HepG2 (cell line): ENCODE results near the gene TAOK3. TPM values are rescaled to one million over a fixed set of nuclear protein-coding genes. Genes with fewer than 3 reads are reported as not detected.

Source experiments
- ATAC-seq: fragments of 200-7000 bp; cut with Tn5 transposase; 3 replicates; pipeline ENCODE4 v1.9.1; 2020; ENCODE audit warnings: mild to moderate bottlenecking, moderate library complexity
- BruUV-seq: library from RNA; stranded (reverse); fragments of 400-500 nt; replicated peaks from 2 replicates; lab custom pipeline; 2021; lab: Mats Ljungman, UMichigan
- CTCF ChIA-PET: fragments of 300-600 bp; formaldehyde crosslinking; extraction: SDS; loops from one replicate; lab custom pipeline; 2021; ENCODE audit warnings: low total read pairs, inconsistent platforms, low intra/inter-chr PET ratio; lab: Yijun Ruan, JAX
- POLR2A ChIA-PET: fragments of 350-600 bp; sonication (Branson Sonifier 250); formaldehyde crosslinking; loops from one replicate; lab custom pipeline; 2020; ENCODE audit warnings: antibody characterized with exemption, inconsistent platforms; lab: Yijun Ruan, JAX
- DNase-seq: peaks from one replicate; pipeline ENCODE4 v3.0.0-alpha.2; 2015; ENCODE audit warnings: low spot score
- FAIRE-seq: peaks from 3 replicates; lab custom pipeline; 2011; peaks lifted over from hg19 to GRCh38; lab: Jason Lieb, UNC
- H2AFZ ChIP-seq: one replicate; pipeline ENCODE4 v1.6.1; 2011; ENCODE audit warnings: low read length, inconsistent platforms
- H3K27ac ChIP-seq: fragments of 300-600 bp; 3 replicates; pipeline ENCODE4 v1.8.0; 2011; ENCODE audit warnings: mixed run types, mild to moderate bottlenecking, mixed read lengths, low read length, inconsistent platforms; ENCODE audit not compliant: insufficient read depth; ENCODE audit errors: extremely low read length
- H3K27me3 ChIP-seq, 2 experiments: fragments of 200-600 bp in 1 of 2; 2 replicates in 1 of 2; 3 replicates in 1 of 2; pipeline versions ENCODE4 v1.6.0 to v1.8.0; 2011; ENCODE audit warnings: low read length in 2 of 2, mild to moderate bottlenecking in 2 of 2, moderate library complexity in 2 of 2, inconsistent platforms in 1 of 2; ENCODE audit not compliant: insufficient read depth in 2 of 2, control insufficient read depth in 1 of 2
- H3K36me3 ChIP-seq, 2 experiments: fragments of 200-600 bp in 1 of 2; replicated peaks in 1 of 2; 2 replicates in 1 of 2; 3 replicates in 1 of 2; pipeline versions ENCODE4 v1.5.1 to v1.8.0; 2011; ENCODE audit warnings: low read length in 2 of 2, inconsistent platforms in 1 of 2; ENCODE audit not compliant: insufficient read depth in 2 of 2, control insufficient read depth in 1 of 2
- H3K4me1 ChIP-seq: 2 replicates; pipeline ENCODE4 v1.5.1; 2012; ENCODE audit warnings: low read length, inconsistent platforms; ENCODE audit not compliant: insufficient read depth
- H3K4me2 ChIP-seq: 2 replicates; pipeline ENCODE4 v1.6.0; 2011; ENCODE audit warnings: low read depth, low read length, inconsistent platforms
- H3K4me3 ChIP-seq, 3 experiments: fragments of 200-600 bp in 1 of 3; sonication (generic), shearing (Covaris generic) in 1 of 3; replicated peaks in 1 of 3; 2 replicates each; pipeline ENCODE4 v1.5.1; 2011 to 2016; ENCODE audit warnings: low read length in 3 of 3, inconsistent platforms in 2 of 3, low read depth in 2 of 3, mild to moderate bottlenecking in 2 of 3, control low read depth in 1 of 3, mixed read lengths in 1 of 3; ENCODE audit not compliant: insufficient read depth in 1 of 3
- H3K79me2 ChIP-seq: one replicate; pipeline ENCODE4 v1.6.1; 2011; ENCODE audit warnings: low read length, inconsistent platforms; ENCODE audit not compliant: insufficient read depth
- H3K9ac ChIP-seq: 2 replicates; pipeline ENCODE4 v1.6.0; 2011; ENCODE audit warnings: mild to moderate bottlenecking, low read depth, low read length, inconsistent platforms; ENCODE audit not compliant: insufficient read depth
- H3K9me3 ChIP-seq: 2 replicates; pipeline ENCODE4 v1.5.1; 2012; ENCODE audit warnings: mild to moderate bottlenecking, low read length
- H4K20me1 ChIP-seq: 2 replicates; pipeline ENCODE4 v1.6.0; 2011; ENCODE audit warnings: inconsistent platforms, mild to moderate bottlenecking, low read length, moderate library complexity; ENCODE audit not compliant: insufficient read depth
- DMAP1 ChIP-seq: IDR thresholded peaks from 2 replicates; pipeline ENCODE4 v1.6.1; 2016
- FOXJ3 ChIP-seq: sonication (generic); formaldehyde crosslinking; IDR thresholded peaks from 2 replicates; pipeline ENCODE4 v1.4.0; 2020; ENCODE audit warnings: missing genetic modification reagents, mild to moderate bottlenecking, borderline replicate concordance
- MEIS2 ChIP-seq: sonication (generic); formaldehyde crosslinking; IDR thresholded peaks from 2 replicates; pipeline ENCODE4 v1.9.0; 2021; ENCODE audit warnings: mild to moderate bottlenecking, missing genetic modification reagents
- NFIC ChIP-seq: IDR thresholded peaks from 2 replicates; pipeline ENCODE4 v1.6.1; 2012; ENCODE audit warnings: mild to moderate bottlenecking, low read length, inconsistent platforms
- NFKB2 ChIP-seq: sonication (generic); formaldehyde crosslinking; IDR thresholded peaks from 2 replicates; pipeline ENCODE4 v1.4.0; 2020; ENCODE audit warnings: missing genetic modification reagents, borderline replicate concordance
- RCOR2 ChIP-seq: IDR thresholded peaks from 2 replicates; pipeline ENCODE4 v1.6.1; 2016; ENCODE audit warnings: missing biosample characterization, missing genetic modification reagents
- SMYD3 ChIP-seq: sonication (generic); formaldehyde crosslinking; IDR thresholded peaks from 2 replicates; pipeline ENCODE4 v1.8.1; 2023; ENCODE audit warnings: mild to moderate bottlenecking, missing genetic modification reagents
- SOX13 ChIP-seq, 3 experiments: fragments of 450-650 bp in 1 of 3; sonication (generic) in 1 of 3; formaldehyde crosslinking in 1 of 3; IDR thresholded peaks in 2 of 3; conservative IDR thresholded peaks in 1 of 3; 2 replicates each; pipeline versions ENCODE4 v1.5.0 to v1.6.1; 2016 to 2020; ENCODE audit warnings: antibody characterized with exemption in 1 of 3, mild to moderate bottlenecking in 1 of 3, missing compliant biosample characterization in 1 of 3, missing genetic modification reagents in 1 of 3, moderate library complexity in 1 of 3
- SRF ChIP-seq: IDR thresholded peaks from 2 replicates; pipeline ENCODE4 v1.6.1; 2011; ENCODE audit warnings: mild to moderate bottlenecking, low read depth, low read length, moderate library complexity
- SRSF4 ChIP-seq: fragments of 200-400 bp; formaldehyde crosslinking; IDR thresholded peaks from one replicate; pipeline ENCODE4 v1.6.1; 2018; ENCODE audit warnings: mild to moderate bottlenecking, low read depth, low read length, moderate library complexity; ENCODE audit not compliant: poor library complexity, severe bottlenecking
- ZBTB20 ChIP-seq: sonication (generic); formaldehyde crosslinking; IDR thresholded peaks from 2 replicates; pipeline ENCODE4 v1.8.1; 2023; ENCODE audit warnings: missing genetic modification reagents, low read depth, mild to moderate bottlenecking, borderline replicate concordance
- ZGPAT ChIP-seq: IDR thresholded peaks from 2 replicates; pipeline ENCODE4 v1.6.1; 2016; ENCODE audit warnings: mild to moderate bottlenecking
- ZNF124 ChIP-seq: sonication (generic); formaldehyde crosslinking; IDR thresholded peaks from 2 replicates; pipeline ENCODE4 v1.4.0; 2020; ENCODE audit warnings: missing genetic modification reagents
- ZNF501 ChIP-seq: sonication (generic); formaldehyde crosslinking; IDR thresholded peaks from 2 replicates; pipeline ENCODE4 v1.5.1; 2020; ENCODE audit warnings: mild to moderate bottlenecking, moderate library complexity, missing genetic modification reagents
- ZNF510 ChIP-seq: sonication (generic); formaldehyde crosslinking; IDR thresholded peaks from 2 replicates; pipeline ENCODE4 v1.4.0; 2020; ENCODE audit warnings: low read depth, mild to moderate bottlenecking, missing genetic modification reagents
- ZNF562 ChIP-seq: sonication (generic); formaldehyde crosslinking; IDR thresholded peaks from 2 replicates; pipeline ENCODE4 v1.8.0; 2022; ENCODE audit warnings: missing genetic modification reagents, borderline replicate concordance
- ZNF670 ChIP-seq: sonication (generic); formaldehyde crosslinking; IDR thresholded peaks from 2 replicates; pipeline ENCODE4 v1.8.0; 2022; ENCODE audit warnings: mild to moderate bottlenecking, missing genetic modification reagents, borderline replicate concordance
- ZSCAN25 ChIP-seq: sonication (generic); formaldehyde crosslinking; IDR thresholded peaks from 2 replicates; pipeline ENCODE4 v1.8.0; 2022; ENCODE audit warnings: mild to moderate bottlenecking, missing genetic modification reagents
- WGBS: methylation state at CpG from one replicate; pipeline ENCODE4 v1.1.6; 2017; ENCODE audit warnings: low lambda C conversion rate; 5-methylcytosine and 5-hydroxymethylcytosine counted together
- in situ Hi-C: cut with HindIII; loops from 2 replicates; pipeline ENCODE4 v1.10.0; 2017; ENCODE audit warnings: low pct_unique_long_range_greater_than_20kb; ENCODE audit not compliant: extremely low pct_ligation_motif_present
- intact Hi-C: fragments of 100-400 bp; cut with micrococcal nuclease; formaldehyde crosslinking; loops from one replicate; pipeline ENCODE4 v1.10.0; 2022; ENCODE audit not compliant: unreplicated experiment
- polyA plus RNA-seq, 8 experiments: library from polyadenylated mRNA; depleted of rRNA in 3 of 8; stranded (reverse) in 7 of 8; unstranded in 1 of 8; fragments of >200 nt; fragmentation: Illumina TruSeq in 4 of 8; extraction: Trizol in 4 of 8; gene quantifications; 2 replicates each; pipeline versions ENCODE4 v1.2.1 to v1.2.3, GENCODE V29; 2011 to 2016; ENCODE audit warnings: low read depth in 4 of 8, missing spikeins in 1 of 8, mixed read lengths in 1 of 8; ENCODE audit not compliant: insufficient read depth in 1 of 8
- total RNA-seq, 5 experiments: library from RNA; depleted of rRNA; stranded (reverse); fragments of >200 nt; fragmentation: Illumina TruSeq; extraction: Trizol; gene quantifications; 2 replicates each; pipeline ENCODE4 v1.2.3, GENCODE V29; 2016; ENCODE audit warnings: low read depth in 1 of 5
- TF ChIP-seq, protein P1 (sequence below): sonication (generic); formaldehyde crosslinking; IDR thresholded peaks from 2 replicates; pipeline ENCODE4 v1.4.0; 2020; ENCODE audit warnings: mild to moderate bottlenecking, missing genetic modification reagents
- TF ChIP-seq, protein P2 (sequence below): IDR thresholded peaks from 2 replicates; pipeline ENCODE4 v1.6.1; 2018; ENCODE audit warnings: missing genetic modification reagents, mild to moderate bottlenecking, missing compliant biosample characterization

The TAOK3 gene
- total and polyA plus RNA-seq, 2 of the 13 experiments (the other 11 are each of a cell fraction or from before 2014, with no cell fraction given): 10.4 to 12.3 TPM

DNA sequence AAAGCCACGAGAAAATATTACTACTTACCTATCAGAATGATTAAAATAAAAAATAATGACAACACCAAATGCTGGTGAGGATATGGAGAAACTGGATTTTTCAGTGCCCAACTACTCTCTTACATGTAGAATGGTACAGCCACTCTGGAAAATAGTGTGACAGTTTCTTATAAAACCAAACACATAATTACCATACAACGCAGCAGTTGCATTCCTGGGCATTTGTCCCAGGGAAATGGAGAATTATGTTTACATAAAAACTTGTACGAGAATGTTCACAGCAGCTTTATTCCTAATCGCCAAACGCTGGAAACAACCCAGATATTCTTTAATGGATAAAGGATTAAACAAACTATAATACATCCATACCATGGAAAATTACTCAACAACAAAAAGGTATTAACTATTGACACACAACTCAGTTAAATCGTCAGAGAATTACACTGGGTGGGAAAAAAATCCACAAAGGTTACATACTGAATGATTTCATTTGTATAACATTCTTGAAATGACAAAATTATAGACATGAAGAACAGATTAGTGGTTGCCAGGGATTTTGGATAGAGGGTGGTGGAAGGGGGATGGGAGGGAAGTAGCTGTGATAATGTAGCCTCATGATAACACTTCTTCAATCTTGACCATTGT lies 35.4 kb downstream of the TAOK3 start (continued):
- no peak for TF ChIP-seq ZNF562 (CRISPR knock-in tag)
- TF ChIP-seq SOX13 (IDR thresholded peaks at IDR 0.05): no peak
- TF ChIP-seq SOX13 (CRISPR knock-in tag; conservative IDR thresholded peaks at IDR 0.05 in 1 of 2, IDR thresholded peaks at IDR 0.05 in 1 of 2): no peak
- TF ChIP-seq ZNF501 (CRISPR knock-in tag): no peak
- TF ChIP-seq, all 625 proteins: peak for 0

GRCh38 chr12:118336123-118336522 lies 36.6 kb downstream of the TAOK3 start:
- no TSS peak for BruUV-seq
- H3K79me2 ChIP-seq: peaks cover 2% of the 10 kb centered on the region
- H3K27me3 ChIP-seq: no peaks in the 10 kb centered on the region
- intact Hi-C loops: no loop called here
- no peaks in the 10 kb centered on the region for H3K9me3 ChIP-seq
- peaks cover 5% of the 10 kb centered on the region; the same call in 1 of the 2 replicates for H3K4me1 ChIP-seq
- POLR2A ChIA-PET: no interaction called here
- CTCF ChIA-PET: no interaction called here
- in situ Hi-C loops: no loop called here
- H3K4me3 ChIP-seq: no peak overlapping the region
- no peak overlapping the region for H3K4me2 ChIP-seq
- no peak overlapping the region for H3K27ac ChIP-seq
- no peak for FAIRE-seq
- H3K9ac ChIP-seq: no peak overlapping the region
- DNase-seq: no peak
- H3K36me3 ChIP-seq: no peaks in the 10 kb centered on the region
- 52% methylated on average over 2 of the region's 2 CpGs for WGBS
- no peak overlapping the region for H2AFZ ChIP-seq
- no peaks in the 10 kb centered on the region for H4K20me1 ChIP-seq
- no peak for ATAC-seq
- TF ChIP-seq ZGPAT (CRISPR knock-in tag): no peak
- no peak for TF ChIP-seq SRF
- TF ChIP-seq FOXJ3: no peak
- TF ChIP-seq SRSF4: no peak
- no peak for TF ChIP-seq ZNF670 (CRISPR knock-in tag)
- TF ChIP-seq MEIS2 (CRISPR knock-in tag): no peak
- no peak for TF ChIP-seq DMAP1 (CRISPR knock-in tag)
- TF ChIP-seq, protein P1, sequence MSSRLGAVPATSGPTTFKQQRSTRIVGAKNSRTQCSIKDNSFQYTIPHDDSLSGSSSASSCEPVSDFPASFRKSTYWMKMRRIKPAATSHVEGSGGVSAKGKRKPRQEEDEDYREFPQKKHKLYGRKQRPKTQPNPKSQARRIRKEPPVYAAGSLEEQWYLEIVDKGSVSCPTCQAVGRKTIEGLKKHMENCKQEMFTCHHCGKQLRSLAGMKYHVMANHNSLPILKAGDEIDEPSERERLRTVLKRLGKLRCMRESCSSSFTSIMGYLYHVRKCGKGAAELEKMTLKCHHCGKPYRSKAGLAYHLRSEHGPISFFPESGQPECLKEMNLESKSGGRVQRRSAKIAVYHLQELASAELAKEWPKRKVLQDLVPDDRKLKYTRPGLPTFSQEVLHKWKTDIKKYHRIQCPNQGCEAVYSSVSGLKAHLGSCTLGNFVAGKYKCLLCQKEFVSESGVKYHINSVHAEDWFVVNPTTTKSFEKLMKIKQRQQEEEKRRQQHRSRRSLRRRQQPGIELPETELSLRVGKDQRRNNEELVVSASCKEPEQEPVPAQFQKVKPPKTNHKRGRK (CRISPR knock-in tag): no peak
- no peak for TF ChIP-seq ZSCAN25
- TF ChIP-seq, protein P2, sequence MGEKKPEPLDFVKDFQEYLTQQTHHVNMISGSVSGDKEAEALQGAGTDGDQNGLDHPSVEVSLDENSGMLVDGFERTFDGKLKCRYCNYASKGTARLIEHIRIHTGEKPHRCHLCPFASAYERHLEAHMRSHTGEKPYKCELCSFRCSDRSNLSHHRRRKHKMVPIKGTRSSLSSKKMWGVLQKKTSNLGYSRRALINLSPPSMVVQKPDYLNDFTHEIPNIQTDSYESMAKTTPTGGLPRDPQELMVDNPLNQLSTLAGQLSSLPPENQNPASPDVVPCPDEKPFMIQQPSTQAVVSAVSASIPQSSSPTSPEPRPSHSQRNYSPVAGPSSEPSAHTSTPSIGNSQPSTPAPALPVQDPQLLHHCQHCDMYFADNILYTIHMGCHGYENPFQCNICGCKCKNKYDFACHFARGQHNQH (CRISPR knock-in tag): no peak
- TF ChIP-seq ZNF124 (CRISPR knock-in tag): no peak
- TF ChIP-seq RCOR2: no peak
- no peak for TF ChIP-seq ZBTB20 (CRISPR knock-in tag)
- TF ChIP-seq ZNF510 (CRISPR knock-in tag): no peak
- TF ChIP-seq NFKB2 (CRISPR knock-in tag): no peak
- TF ChIP-seq SOX13 (IDR thresholded peaks at IDR 0.05): no peak
- no peak for TF ChIP-seq SOX13 (CRISPR knock-in tag; conservative IDR thresholded peaks at IDR 0.05 in 1 of 2, IDR thresholded peaks at IDR 0.05 in 1 of 2)
- TF ChIP-seq NFIC: no peak
- no peak for TF ChIP-seq SMYD3 (CRISPR knock-in tag)
